HL-60/S4 (cell line): ENCODE measurements around the gene SIGLEC7.
"Not testable (repeated sequence)": the region's sequence is repeated elsewhere in the genome, so short reads cannot be mapped to it uniquely, and the experiment has no call there.

Experiments used
- in situ Hi-C: fragments of 300-500 bp; cut with MboI; formaldehyde crosslinking; loops from 2 replicates; pipeline ENCODE4 v1.14.3; 2022; ENCODE audit warnings: low sequenced_read_pairs

The SIGLEC7 gene

GRCh38 chr19:51137792-51138425, 4.2 kb upstream of the SIGLEC7 start:
- in situ Hi-C loops: no loop called here

GRCh38 chr19:51138549-51138979, 3.5 kb upstream of the SIGLEC7 start:
- in situ Hi-C loops: no loop called here

DNA sequence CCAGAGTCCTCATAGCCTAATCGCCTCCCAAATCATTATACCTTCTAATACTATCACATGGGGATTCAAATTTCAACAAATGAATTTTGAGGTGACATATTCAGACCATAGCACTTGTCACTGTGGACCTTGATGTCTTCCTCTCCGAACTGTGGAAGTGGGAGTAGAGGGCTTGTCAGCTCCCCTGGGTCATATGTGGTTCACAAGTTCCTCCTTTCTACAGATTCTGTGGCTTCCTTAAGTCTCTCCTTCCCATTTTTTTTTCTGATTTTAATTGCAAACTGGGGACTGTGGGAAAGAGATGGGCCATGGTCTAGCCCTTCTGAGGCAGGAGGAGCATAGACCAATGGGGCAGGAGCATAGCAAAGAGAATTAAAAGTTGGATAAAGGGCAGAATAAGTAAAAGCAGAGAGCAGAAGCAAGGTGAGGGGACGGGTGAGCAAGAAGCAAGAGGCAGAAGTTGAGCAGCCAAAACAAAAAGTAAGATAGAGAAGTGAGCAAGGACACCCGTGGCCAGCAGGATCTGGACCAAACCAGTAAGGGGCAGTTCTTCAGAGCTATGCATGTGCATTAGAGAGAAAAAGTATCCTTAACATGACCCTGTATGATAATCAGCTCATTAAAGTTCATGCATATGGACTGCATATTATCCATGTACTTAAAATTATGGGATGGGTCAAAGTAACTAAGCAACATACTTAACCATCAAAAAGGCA, 2.6 kb upstream of the SIGLEC7 start:
- in situ Hi-C loops: no loop called here

- in situ Hi-C loops: no loop called here
Observed at GRCh38 chr19:51140441-51140840, 1.7 kb upstream of the SIGLEC7 start.

GRCh38 chr19:51141181-51141580, 920 bp upstream of the SIGLEC7 start:
- in situ Hi-C loops: no loop called here

DNA sequence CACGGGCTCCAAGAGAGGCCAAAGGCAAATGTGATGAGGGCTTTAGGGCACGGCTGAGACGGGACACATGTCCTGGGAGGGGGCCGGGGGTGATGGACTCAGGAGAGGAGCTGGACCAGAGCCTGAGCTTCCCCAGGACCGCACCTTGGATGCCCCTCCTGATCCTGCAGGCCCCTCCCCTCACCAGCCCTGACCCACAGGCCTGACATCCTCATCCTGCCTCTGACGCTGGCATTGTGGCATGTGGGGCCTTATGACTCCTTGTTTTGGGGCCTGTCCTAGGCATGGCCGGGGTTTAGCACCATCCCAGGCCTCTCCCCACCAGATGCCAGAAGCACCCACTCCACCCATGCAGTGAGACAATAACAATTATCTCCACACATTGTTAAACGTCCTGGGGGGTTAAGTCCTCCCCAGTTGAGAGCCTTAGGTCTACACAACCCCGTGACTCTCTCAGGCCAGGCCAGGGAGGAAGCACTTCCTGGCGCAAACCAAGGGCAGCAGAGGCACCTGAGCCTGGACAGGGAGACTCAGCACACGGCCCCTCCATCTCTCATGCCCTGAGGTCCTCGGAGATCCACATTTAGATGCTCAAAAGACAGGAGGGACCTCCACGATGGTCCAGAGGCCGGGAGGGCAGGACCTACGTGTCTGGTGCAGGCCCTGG, 841 bp downstream of the SIGLEC7 start:
- in situ Hi-C loops: not testable (repeated sequence)

GRCh38 chr19:51143486-51143885, 1.4 kb downstream of the SIGLEC7 start:
- in situ Hi-C loops: no loop called here

DNA sequence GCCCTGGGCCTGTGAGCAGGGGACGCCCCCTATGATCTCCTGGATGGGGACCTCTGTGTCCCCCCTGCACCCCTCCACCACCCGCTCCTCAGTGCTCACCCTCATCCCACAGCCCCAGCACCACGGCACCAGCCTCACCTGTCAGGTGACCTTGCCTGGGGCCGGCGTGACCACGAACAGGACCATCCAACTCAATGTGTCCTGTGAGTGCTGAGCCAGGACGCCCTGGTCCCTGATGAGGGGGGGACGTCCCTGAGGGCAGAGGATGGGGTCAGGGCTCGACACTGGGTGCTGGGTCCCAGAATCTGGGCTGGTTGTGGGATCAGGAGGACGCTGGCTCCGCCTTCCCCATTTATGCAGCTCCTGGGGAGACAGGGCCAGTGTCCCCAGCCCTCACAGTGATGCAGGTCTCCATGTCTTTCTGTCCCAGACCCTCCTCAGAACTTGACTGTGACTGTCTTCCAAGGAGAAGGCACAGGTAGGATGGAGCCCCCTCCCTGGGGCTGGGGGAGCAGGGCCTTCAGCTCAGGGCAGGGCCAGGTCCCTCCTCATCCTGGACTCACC, 2.5 kb downstream of the SIGLEC7 start:
- in situ Hi-C loops: no loop called here

GRCh38 chr19:51145916-51146493, 3.9 kb downstream of the SIGLEC7 start:
- in situ Hi-C loops: no loop called here

- in situ Hi-C loops: no loop called here
Observed at GRCh38 chr19:51146751-51147150, 4.7 kb downstream of the SIGLEC7 start.

- in situ Hi-C loops: no loop called here
Observed at GRCh38 chr19:51147663-51148062, 5.6 kb downstream of the SIGLEC7 start.

DNA sequence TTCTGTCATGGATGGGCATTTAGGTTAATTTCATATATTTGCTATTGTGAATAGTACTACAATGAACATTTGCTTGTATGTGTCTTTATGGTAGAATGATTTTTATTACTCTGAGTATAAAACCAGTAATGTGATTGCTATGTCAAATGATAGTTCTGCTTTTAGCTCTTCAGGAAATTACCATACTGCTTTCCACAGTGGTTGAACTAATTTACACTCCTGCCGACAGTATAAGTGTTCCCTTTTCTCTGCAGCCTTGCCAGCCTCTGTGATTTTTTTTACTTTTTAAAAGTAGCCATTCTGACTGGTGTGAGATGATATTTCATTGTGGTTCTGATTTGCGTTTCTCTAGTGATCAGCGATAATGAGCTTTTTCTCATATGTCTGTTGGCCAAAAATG, 6.5 kb downstream of the SIGLEC7 start:
- in situ Hi-C loops: no loop called here

DNA sequence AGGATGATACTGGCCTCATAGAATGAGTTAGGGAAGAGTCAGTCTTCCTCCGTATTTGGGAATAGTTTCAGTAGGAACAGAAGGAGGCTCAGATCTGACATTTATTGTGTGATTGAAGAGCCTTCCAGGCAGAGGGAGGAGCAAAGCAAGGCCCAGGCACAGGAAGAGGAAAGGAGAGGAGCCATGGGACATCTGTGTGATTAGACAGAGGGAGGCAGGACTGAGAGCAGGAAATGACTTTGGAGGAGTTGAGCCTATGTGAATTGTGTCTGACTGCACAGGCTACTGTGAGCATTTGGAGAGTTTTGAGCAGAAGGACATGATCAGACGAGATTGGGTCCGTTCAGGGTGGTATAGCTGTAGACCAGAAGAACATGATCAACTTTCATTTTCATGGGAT, 8.5 kb downstream of the SIGLEC7 start:
- in situ Hi-C loops: loop anchor here (10.0 kb wide), 1 partner anchor 514 kb away; no protein-coding TSS in a partner anchor

GRCh38 chr19:51156710-51157109, 14.6 kb downstream of the SIGLEC7 start:
- in situ Hi-C loops: loop anchor here (5.0 to 10.0 kb wide), 2 partner anchors 101 to 508 kb away; no protein-coding TSS in a partner anchor

DNA sequence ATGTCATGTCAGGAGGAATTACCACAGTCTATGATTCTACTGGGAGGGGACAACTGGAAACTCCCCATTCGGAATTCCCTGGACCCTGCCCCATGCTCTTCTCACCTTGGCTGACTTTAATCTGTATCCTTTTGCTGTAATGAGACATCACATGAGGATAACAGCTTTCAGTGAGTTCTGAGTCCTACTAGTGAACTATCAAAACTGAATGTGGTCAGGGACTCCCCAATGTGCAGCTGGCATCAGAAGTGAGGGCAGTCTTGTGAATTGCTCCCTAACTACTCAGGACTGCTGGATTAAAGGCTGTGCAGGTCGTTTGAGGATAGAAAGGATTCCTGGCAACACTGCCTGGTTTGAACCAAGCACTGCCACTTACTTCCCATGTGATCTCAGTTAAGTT, 15.2 kb downstream of the SIGLEC7 start:
- in situ Hi-C loops: loop anchor here (5.0 to 10.0 kb wide), 2 partner anchors 100 to 508 kb away; no protein-coding TSS in a partner anchor

DNA sequence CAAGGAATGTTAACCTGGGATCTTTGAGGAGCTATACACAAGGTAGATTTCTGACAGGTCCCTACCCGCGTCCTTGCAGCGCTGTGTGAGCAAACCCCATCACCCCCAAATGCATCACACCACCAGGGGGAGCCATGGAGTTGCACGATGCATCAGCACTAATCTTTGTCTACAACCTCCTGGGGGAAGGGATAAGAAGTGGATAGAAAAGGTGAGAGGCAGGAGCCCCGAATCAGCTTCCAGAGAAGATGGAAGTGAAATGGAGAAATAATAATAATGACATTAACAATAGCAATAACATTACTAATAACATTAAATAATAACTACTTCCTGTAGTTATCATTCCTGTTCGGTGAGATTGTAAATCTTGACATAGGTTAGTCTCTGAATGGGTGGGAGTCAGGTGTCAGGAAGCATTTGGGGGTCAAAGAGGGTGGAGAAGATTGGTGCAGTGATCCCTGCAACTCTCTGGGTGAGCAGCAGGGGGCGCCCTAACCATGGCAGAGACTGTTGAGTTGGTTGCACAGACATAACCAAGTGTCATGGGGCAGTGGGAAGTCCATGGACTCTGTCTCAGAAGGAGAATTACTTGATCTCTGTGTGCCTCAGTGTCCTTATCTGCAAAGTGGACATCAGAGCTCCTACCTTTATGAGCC, 16.5 kb downstream of the SIGLEC7 start:
- in situ Hi-C loops: loop anchor here (5.0 to 10.0 kb wide), 2 partner anchors 99 to 506 kb away; no protein-coding TSS in a partner anchor

- in situ Hi-C loops: loop anchor here (5.0 to 10.0 kb wide), 2 partner anchors 98 to 505 kb away; no protein-coding TSS in a partner anchor
Observed at GRCh38 chr19:51159656-51160055, 17.6 kb downstream of the SIGLEC7 start.

- in situ Hi-C loops: no loop called here
Observed at GRCh38 chr19:51161266-51161665, 19.2 kb downstream of the SIGLEC7 start.

DNA sequence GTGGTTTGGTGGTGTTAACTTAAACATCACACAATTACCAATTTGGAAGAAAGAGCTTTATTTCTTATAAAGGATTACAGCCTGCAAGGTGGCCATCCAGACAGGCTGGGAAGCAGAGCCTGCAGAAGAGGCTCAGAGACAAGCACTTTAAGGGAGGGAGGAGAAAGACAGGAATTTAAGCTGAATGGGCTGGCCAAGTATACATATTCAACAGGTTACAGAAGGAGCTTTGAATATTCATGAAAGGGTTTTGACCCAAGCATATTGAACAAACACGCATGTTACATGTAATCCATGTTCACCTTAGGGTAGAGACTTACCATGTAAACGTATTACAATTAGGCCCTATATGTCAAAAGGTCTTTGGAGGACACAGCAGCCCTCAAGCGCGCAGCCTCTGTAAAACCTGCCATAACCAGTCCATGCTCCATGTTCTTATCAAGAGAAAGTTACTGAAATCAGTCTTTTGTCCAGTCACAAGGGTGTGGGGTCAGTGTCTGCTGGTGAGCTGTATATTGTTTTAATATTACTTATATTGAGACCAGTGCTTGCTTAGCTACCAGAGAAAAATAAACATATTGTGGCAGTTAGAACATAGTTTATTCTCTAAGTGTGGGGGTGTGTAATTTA, 19.9 kb downstream of the SIGLEC7 start:
- in situ Hi-C loops: no loop called here

DNA sequence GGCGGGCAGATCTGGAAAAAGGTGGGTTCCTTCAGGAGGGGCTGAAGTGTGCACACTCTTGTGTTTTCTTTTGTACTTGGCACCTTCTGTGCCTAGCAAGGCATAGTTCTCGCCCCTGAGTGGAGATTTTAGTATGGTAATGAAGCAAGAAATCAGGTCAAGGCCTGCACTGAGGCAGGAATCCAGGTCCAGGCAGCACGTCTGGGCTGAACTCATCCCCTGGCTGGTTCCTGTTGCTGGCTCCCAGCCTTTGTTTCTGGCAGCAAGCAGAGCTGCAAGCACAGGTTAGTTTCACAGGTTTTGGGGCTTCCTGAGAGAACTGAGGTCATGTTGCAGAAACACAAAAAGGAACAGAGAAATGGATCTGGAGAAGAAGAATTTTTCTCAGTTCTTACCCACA, 21.2 kb downstream of the SIGLEC7 start:
- in situ Hi-C loops: no loop called here
